ENCODE data around the gene RGL1. TPM values are rescaled to one million over a fixed set of nuclear protein-coding genes. Genes with fewer than 3 reads are reported as not detected.

Gene RGL1
- total RNA-seq, 1 donor from 2014 or later, result 15.0 TPM

DNA sequence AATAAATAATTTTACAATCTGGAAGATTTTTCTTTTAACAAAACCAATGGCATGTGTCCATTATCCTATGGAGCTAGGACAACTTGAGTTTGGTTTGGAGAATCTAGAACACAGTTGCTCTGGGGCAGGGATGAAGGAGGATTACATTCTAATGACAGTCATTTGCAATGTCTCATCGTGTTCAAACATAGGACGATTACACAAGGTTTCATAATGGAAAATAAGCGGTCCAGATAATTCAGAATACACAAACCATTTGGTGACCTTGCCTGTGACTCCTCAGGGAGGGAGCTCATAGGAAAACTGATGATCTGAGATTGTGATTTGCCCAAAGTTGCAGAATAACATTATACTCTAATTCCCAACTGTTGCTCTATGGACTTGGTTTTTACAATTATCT lies 27.6 kb upstream of the RGL1 start:
- no peak for TF ChIP-seq EZH2 (IDR thresholded peaks at IDR 0.05)
- TF ChIP-seq, protein P1, sequence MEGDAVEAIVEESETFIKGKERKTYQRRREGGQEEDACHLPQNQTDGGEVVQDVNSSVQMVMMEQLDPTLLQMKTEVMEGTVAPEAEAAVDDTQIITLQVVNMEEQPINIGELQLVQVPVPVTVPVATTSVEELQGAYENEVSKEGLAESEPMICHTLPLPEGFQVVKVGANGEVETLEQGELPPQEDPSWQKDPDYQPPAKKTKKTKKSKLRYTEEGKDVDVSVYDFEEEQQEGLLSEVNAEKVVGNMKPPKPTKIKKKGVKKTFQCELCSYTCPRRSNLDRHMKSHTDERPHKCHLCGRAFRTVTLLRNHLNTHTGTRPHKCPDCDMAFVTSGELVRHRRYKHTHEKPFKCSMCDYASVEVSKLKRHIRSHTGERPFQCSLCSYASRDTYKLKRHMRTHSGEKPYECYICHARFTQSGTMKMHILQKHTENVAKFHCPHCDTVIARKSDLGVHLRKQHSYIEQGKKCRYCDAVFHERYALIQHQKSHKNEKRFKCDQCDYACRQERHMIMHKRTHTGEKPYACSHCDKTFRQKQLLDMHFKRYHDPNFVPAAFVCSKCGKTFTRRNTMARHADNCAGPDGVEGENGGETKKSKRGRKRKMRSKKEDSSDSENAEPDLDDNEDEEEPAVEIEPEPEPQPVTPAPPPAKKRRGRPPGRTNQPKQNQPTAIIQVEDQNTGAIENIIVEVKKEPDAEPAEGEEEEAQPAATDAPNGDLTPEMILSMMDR (IDR thresholded peaks at IDR 0.05), result no peak
- TF ChIP-seq EZH2phosphoT487 (IDR thresholded peaks at IDR 0.05), result no peak
- Histone ChIP-seq H3K9me3 (ENCODE audit: low read depth) (no peaks in the 10 kb centered on the region), H3K4me3 (no peak overlapping the region), H3K36me3 (no peaks in the 10 kb centered on the region), H3K4me2 (no peak overlapping the region), H3F3A (ENCODE audit: low read depth) (no peaks in the 10 kb centered on the region), H3K4me1 (no peaks in the 10 kb centered on the region), H3K9ac (no peak overlapping the region), H4K20me1 (ENCODE audit: low read depth) (no peaks in the 10 kb centered on the region), H3K27ac (no peak overlapping the region), H3K79me2 (ENCODE audit: low read depth) (no peaks in the 10 kb centered on the region), H3K27me3 (no peaks in the 10 kb centered on the region), H2AFZ (replicated peaks) (no peak overlapping the region)
- peaks cover 2% of the 10 kb centered on the region for H3K27me3 Mint-ChIP-seq (ENCODE audit: insufficient read depth, low read depth)
- H3K4me3 Mint-ChIP-seq, result no peak overlapping the region
- DNase-seq (ENCODE audit: low spot score), result no peak
- peaks cover 21% of the 10 kb centered on the region for H3K4me1 Mint-ChIP-seq
- peaks cover 13% of the 10 kb centered on the region for H3K36me3 Mint-ChIP-seq
- H3K9me3 Mint-ChIP-seq, result peaks cover 27% of the 10 kb centered on the region
- no peak overlapping the region for H3K27ac Mint-ChIP-seq

DNA sequence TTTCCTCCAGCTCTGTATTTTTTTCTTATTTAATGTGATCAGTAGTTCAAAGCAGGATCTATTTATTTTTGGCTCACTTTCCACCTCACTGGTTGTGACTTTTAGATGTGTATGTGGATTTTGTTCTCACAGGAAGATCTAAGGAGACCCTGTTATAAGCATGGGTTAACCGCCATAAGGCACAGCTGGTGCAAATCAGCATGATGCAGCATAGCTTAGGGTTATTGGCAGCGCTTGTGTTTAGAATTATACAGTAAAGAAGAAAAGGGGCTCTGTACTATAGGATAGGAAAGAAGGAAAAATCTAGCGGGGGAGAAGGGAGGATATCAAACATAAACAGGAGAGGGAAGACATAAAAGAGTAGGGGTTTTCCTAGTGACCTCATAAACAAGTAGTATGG lies 26.9 kb upstream of the RGL1 start:
- DNase-seq (ENCODE audit: low spot score), result no peak
- H3K9me3 ChIP-seq (ENCODE audit: low read depth), result no peaks in the 10 kb centered on the region
- H3K4me3 ChIP-seq, result no peak overlapping the region
- Mint-ChIP-seq H3K36me3 (peaks cover 12% of the 10 kb centered on the region), H3K4me1 (peaks cover 21% of the 10 kb centered on the region), H3K27ac (peak overlapping the region; percentile 1), H3K9me3 (peaks cover 25% of the 10 kb centered on the region), H3K27me3 (ENCODE audit: insufficient read depth, low read depth) (peaks cover 2% of the 10 kb centered on the region), H3K4me3 (no peak overlapping the region)
- H2AFZ ChIP-seq (replicated peaks), result no peak overlapping the region
- H3K4me2 ChIP-seq, result no peak overlapping the region
- H3K9ac ChIP-seq, result no peak overlapping the region
- H4K20me1 ChIP-seq (ENCODE audit: low read depth), result no peaks in the 10 kb centered on the region
- no peaks in the 10 kb centered on the region for H3K4me1 ChIP-seq
- no peak for TF ChIP-seq EZH2 (IDR thresholded peaks at IDR 0.05)
- TF ChIP-seq, protein P1 (IDR thresholded peaks at IDR 0.05), result no peak
- TF ChIP-seq EZH2phosphoT487 (IDR thresholded peaks at IDR 0.05), result no peak
- no peaks in the 10 kb centered on the region for H3K27me3 ChIP-seq
- no peaks in the 10 kb centered on the region for H3K79me2 ChIP-seq (ENCODE audit: low read depth)
- H3K27ac ChIP-seq, result no peak overlapping the region
- H3K36me3 ChIP-seq, result no peaks in the 10 kb centered on the region
- H3F3A ChIP-seq (ENCODE audit: low read depth), result no peaks in the 10 kb centered on the region

DNA sequence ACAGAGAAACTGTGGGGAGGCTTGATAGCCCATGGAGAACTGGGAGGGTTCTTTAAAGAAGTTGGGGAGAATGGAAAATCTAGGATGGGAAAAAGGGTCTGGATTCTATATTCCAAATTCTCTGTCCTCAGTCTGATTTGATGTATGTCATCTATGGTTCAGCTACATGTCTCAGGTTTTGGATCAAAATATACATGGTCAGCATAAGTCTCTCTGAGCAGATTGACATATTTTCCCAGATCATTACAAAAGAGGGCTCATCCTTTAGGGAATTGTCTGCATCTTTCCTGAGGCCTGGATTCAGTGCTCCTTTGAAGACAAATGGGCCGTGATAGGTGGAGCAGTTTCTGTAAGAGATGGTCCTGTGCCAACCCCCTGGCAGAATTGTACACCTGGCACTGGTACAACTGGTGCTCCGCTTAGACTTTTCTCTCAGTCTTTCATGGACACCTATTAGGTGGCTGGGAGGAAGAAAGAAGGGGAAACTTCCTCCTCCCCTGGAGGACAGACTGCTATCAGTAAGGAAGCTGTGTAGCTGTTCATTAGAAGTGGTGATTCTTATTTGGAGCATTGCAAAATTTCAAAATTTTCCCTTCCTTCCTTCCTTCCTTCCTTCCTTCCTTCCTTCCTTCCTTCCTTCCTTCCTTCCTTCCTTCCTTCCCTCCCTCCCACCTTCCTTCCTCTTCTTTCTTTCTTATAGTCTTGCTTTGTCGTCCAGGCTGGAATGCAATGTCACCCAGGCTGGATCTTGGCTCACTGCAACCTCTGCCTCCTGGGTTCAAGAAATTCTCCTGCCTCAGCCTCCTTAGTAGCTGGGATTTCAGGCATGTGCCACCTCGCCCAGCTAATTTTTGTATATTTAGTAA lies 26.1 kb upstream of the RGL1 start:
- Mint-ChIP-seq H3K9me3 (peaks cover 19% of the 10 kb centered on the region), H3K4me3 (no peak overlapping the region), H3K27me3 (ENCODE audit: insufficient read depth, low read depth) (peaks cover 2% of the 10 kb centered on the region), H3K4me1 (peaks cover 23% of the 10 kb centered on the region), H3K36me3 (peaks cover 10% of the 10 kb centered on the region), H3K27ac (no peak overlapping the region)
- Histone ChIP-seq H3K4me3 (no peak overlapping the region), H3K27me3 (no peaks in the 10 kb centered on the region), H3K4me1 (no peaks in the 10 kb centered on the region), H3K9me3 (ENCODE audit: low read depth) (no peaks in the 10 kb centered on the region), H3F3A (ENCODE audit: low read depth) (no peaks in the 10 kb centered on the region), H2AFZ (replicated peaks) (no peak overlapping the region), H3K9ac (no peak overlapping the region), H3K27ac (no peak overlapping the region), H4K20me1 (ENCODE audit: low read depth) (no peaks in the 10 kb centered on the region), H3K79me2 (ENCODE audit: low read depth) (no peaks in the 10 kb centered on the region), H3K36me3 (no peaks in the 10 kb centered on the region), H3K4me2 (no peak overlapping the region)
- DNase-seq (ENCODE audit: low spot score), result no peak
- no peak for TF ChIP-seq EZH2phosphoT487 (IDR thresholded peaks at IDR 0.05)

DNA sequence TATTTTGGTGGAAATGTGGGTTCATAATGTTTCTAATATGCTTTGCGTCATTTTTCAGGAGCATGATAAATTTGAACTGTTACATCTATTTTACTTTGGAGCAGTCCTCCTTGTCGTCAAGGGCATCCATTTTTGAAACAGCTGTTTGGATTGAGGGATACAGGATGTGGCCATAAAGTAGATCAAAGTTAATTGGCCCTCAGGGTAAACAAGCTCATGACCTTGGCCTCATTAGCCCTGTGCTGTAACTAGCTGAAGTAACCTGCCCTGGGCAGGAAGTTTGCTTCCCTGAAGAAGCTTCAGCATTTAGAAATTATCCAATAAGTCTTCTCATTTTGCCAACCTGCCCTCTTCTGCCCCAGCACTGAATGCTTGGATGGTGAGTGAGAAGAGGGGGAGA lies 24.8 kb upstream of the RGL1 start:
- no peaks in the 10 kb centered on the region for H3F3A ChIP-seq (ENCODE audit: low read depth)
- no peak for TF ChIP-seq EZH2phosphoT487 (IDR thresholded peaks at IDR 0.05)
- TF ChIP-seq EZH2 (IDR thresholded peaks at IDR 0.05), result no peak
- TF ChIP-seq, protein P1 (IDR thresholded peaks at IDR 0.05), result no peak
- no peaks in the 10 kb centered on the region for H3K4me1 ChIP-seq
- Mint-ChIP-seq H3K9me3 (peaks cover 9% of the 10 kb centered on the region), H3K27me3 (ENCODE audit: insufficient read depth, low read depth) (peaks cover 2% of the 10 kb centered on the region), H3K36me3 (peaks cover 2% of the 10 kb centered on the region), H3K27ac (no peak overlapping the region), H3K4me3 (no peak overlapping the region), H3K4me1 (peaks cover 29% of the 10 kb centered on the region)
- H2AFZ ChIP-seq (replicated peaks), result no peak overlapping the region
- no peaks in the 10 kb centered on the region for H4K20me1 ChIP-seq (ENCODE audit: low read depth)
- H3K27ac ChIP-seq, result no peak overlapping the region
- no peak overlapping the region for H3K9ac ChIP-seq
- H3K4me2 ChIP-seq, result no peak overlapping the region
- no peaks in the 10 kb centered on the region for H3K36me3 ChIP-seq
- no peaks in the 10 kb centered on the region for H3K9me3 ChIP-seq (ENCODE audit: low read depth)
- no peak overlapping the region for H3K4me3 ChIP-seq
- no peak for DNase-seq (ENCODE audit: low spot score)
- H3K79me2 ChIP-seq (ENCODE audit: low read depth), result no peaks in the 10 kb centered on the region
- H3K27me3 ChIP-seq, result no peaks in the 10 kb centered on the region
